ENCODE results near the gene ANKS1B.

The ANKS1B gene

GRCh38 chr12:98696036-98696646 is 1288.6 kb downstream of the ANKS1B start:
- DNase-seq = no peak

GRCh38 chr12:98691351-98691750 is 1293.4 kb downstream of the ANKS1B start:
- DNase-seq = no peak

- no peak for DNase-seq
Observed at GRCh38 chr12:98686603-98687002, 1298.1 kb downstream of the ANKS1B start.

Measured in stimulated activated CD4-positive, alpha-beta T cell treated with anti-CD3 and anti-CD28 coated beads, Interleukin-2, amount 100 ng/mL, for 24 hours (primary cell).